K562 (cell line): ENCODE results near the gene IL1B.

Source experiments
- ATF7 ChIP-seq: fragments of 450-650 bp; IDR thresholded peaks from 2 replicates; pipeline ENCODE4 v1.7.1; 2014; ENCODE audit warnings: mild to moderate bottlenecking, moderate library complexity
- HDAC1 ChIP-seq, 2 experiments: fragments of 450-650 bp; IDR thresholded peaks; 2 replicates each; pipeline ENCODE4 v1.6.1; 2016 to 2017; ENCODE audit warnings: inconsistent platforms in 1 of 2, mild to moderate bottlenecking in 1 of 2, moderate library complexity in 1 of 2
- JUN ChIP-seq, 2 experiments: sonication (generic) in 1 of 2; formaldehyde crosslinking in 1 of 2; IDR thresholded peaks; 2 replicates each; pipeline versions ENCODE4 v1.6.1 to v1.8.0; 2012 to 2022; ENCODE audit warnings: borderline replicate concordance in 2 of 2, mild to moderate bottlenecking in 2 of 2, improper control_type of control experiment in 1 of 2, low read depth in 1 of 2, low read length in 1 of 2, missing genetic modification reagents in 1 of 2
- MYNN ChIP-seq, 2 experiments: sonication (generic); formaldehyde crosslinking in 1 of 2; IDR thresholded peaks; 2 replicates each; pipeline versions ENCODE4 v1.5.0 to v1.6.1; 2016 to 2020; ENCODE audit warnings: antibody characterized with exemption in 1 of 2, missing genetic modification reagents in 1 of 2
- POLR2AphosphoS5 ChIP-seq: IDR thresholded peaks from 2 replicates; pipeline ENCODE4 v1.6.1; 2011; ENCODE audit warnings: mild to moderate bottlenecking, low read depth, low read length, moderate library complexity; ENCODE audit not compliant: control insufficient read depth, insufficient read depth
- RCOR1 ChIP-seq, 2 experiments: IDR thresholded peaks; 2 replicates each; pipeline ENCODE4 v1.6.1; 2012; ENCODE audit warnings: low read depth in 2 of 2, low read length in 2 of 2, borderline replicate concordance in 1 of 2, improper control_type of control experiment in 1 of 2
- RNF2 ChIP-seq: sonication (generic); IDR thresholded peaks from 2 replicates; pipeline ENCODE4 v1.6.1; 2016
- STAT5B ChIP-seq: fragments of 250-450 bp; sonication (Bioruptor Pico); IDR thresholded peaks from 2 replicates; pipeline ENCODE4 v1.8.0; 2021; ENCODE audit warnings: mild to moderate bottlenecking, inconsistent platforms
- ZNF12 ChIP-seq: sonication (generic); formaldehyde crosslinking; IDR thresholded peaks from 2 replicates; pipeline ENCODE4 v1.4.0; 2020; ENCODE audit warnings: mild to moderate bottlenecking, missing genetic modification reagents
- ZNF707 ChIP-seq: fragments of 250-450 bp; sonication (Bioruptor Pico); conservative IDR thresholded peaks from 2 replicates; pipeline ENCODE4 v1.8.0; 2022; ENCODE audit warnings: inconsistent platforms, mild to moderate bottlenecking, moderate library complexity
- ZNF764 ChIP-seq: fragments of 250-450 bp; sonication (Bioruptor Pico); IDR thresholded peaks from 2 replicates; pipeline ENCODE4 v1.4.0; 2020; ENCODE audit warnings: low read depth, mild to moderate bottlenecking, moderate library complexity
- TF ChIP-seq, protein P1 (sequence below): fragments of 450-650 bp; IDR thresholded peaks from 2 replicates; pipeline ENCODE4 v1.6.1; 2017; ENCODE audit warnings: mild to moderate bottlenecking, moderate library complexity
- TF ChIP-seq, protein P2 (sequence below), 3 experiments: IDR thresholded peaks in 2 of 3; conservative IDR thresholded peaks in 1 of 3; 2 replicates each; pipeline ENCODE4 v1.5.1; 2011 to 2012; ENCODE audit warnings: low read length in 3 of 3, mild to moderate bottlenecking in 3 of 3, control low read depth in 2 of 3, improper control_type of control experiment in 1 of 3, inconsistent platforms in 1 of 3, low read depth in 1 of 3, mixed read lengths in 1 of 3, moderate library complexity in 1 of 3; ENCODE audit not compliant: insufficient read depth in 2 of 3
- TF ChIP-seq, protein P3 (sequence below): sonication (generic); formaldehyde crosslinking; IDR thresholded peaks from 2 replicates; pipeline ENCODE4 v1.5.0; 2020; ENCODE audit warnings: missing genetic modification reagents

- TF ChIP-seq ZNF12 = no peak
- TF ChIP-seq, protein P1, sequence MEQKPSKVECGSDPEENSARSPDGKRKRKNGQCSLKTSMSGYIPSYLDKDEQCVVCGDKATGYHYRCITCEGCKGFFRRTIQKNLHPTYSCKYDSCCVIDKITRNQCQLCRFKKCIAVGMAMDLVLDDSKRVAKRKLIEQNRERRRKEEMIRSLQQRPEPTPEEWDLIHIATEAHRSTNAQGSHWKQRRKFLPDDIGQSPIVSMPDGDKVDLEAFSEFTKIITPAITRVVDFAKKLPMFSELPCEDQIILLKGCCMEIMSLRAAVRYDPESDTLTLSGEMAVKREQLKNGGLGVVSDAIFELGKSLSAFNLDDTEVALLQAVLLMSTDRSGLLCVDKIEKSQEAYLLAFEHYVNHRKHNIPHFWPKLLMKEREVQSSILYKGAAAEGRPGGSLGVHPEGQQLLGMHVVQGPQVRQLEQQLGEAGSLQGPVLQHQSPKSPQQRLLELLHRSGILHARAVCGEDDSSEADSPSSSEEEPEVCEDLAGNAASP = no peak
- TF ChIP-seq ZNF707 (CRISPR knock-in tag) = no peak
- no peak for TF ChIP-seq STAT5B (CRISPR knock-in tag)
- TF ChIP-seq ZNF764 (CRISPR knock-in tag) = no peak
- no peak for TF ChIP-seq RCOR1 (IDR thresholded peaks at IDR 0.05; ENCODE audit: borderline replicate concordance in 1 of 2, low read depth in 2 of 2, low read length in 2 of 2)
- TF ChIP-seq, protein P2, sequence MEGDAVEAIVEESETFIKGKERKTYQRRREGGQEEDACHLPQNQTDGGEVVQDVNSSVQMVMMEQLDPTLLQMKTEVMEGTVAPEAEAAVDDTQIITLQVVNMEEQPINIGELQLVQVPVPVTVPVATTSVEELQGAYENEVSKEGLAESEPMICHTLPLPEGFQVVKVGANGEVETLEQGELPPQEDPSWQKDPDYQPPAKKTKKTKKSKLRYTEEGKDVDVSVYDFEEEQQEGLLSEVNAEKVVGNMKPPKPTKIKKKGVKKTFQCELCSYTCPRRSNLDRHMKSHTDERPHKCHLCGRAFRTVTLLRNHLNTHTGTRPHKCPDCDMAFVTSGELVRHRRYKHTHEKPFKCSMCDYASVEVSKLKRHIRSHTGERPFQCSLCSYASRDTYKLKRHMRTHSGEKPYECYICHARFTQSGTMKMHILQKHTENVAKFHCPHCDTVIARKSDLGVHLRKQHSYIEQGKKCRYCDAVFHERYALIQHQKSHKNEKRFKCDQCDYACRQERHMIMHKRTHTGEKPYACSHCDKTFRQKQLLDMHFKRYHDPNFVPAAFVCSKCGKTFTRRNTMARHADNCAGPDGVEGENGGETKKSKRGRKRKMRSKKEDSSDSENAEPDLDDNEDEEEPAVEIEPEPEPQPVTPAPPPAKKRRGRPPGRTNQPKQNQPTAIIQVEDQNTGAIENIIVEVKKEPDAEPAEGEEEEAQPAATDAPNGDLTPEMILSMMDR (IDR thresholded peaks at IDR 0.05 in 2 of 3, conservative IDR thresholded peaks at IDR 0.05 in 1 of 3; ENCODE audit: insufficient read depth in 2 of 3, low read depth in 1 of 3, low read length in 3 of 3) = no peak
- TF ChIP-seq POLR2AphosphoS5 = no peak
- TF ChIP-seq ATF7 = no peak
- TF ChIP-seq HDAC1 (IDR thresholded peaks at IDR 0.05) = no peak
- TF ChIP-seq RNF2 = no peak
- no peak for TF ChIP-seq MYNN (IDR thresholded peaks at IDR 0.05)
- TF ChIP-seq MYNN (CRISPR knock-in tag; IDR thresholded peaks at IDR 0.05) = no peak
- TF ChIP-seq, protein P3, sequence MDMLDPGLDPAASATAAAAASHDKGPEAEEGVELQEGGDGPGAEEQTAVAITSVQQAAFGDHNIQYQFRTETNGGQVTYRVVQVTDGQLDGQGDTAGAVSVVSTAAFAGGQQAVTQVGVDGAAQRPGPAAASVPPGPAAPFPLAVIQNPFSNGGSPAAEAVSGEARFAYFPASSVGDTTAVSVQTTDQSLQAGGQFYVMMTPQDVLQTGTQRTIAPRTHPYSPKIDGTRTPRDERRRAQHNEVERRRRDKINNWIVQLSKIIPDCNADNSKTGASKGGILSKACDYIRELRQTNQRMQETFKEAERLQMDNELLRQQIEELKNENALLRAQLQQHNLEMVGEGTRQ (CRISPR knock-in tag) = no peak
- TF ChIP-seq JUN (IDR thresholded peaks at IDR 0.05; ENCODE audit: borderline replicate concordance, low read depth, low read length) = no peak
- TF ChIP-seq JUN (CRISPR knock-in tag; IDR thresholded peaks at IDR 0.05; ENCODE audit: borderline replicate concordance) = no peak
Observed at GRCh38 chr2:112831946-112832840, 4.4 kb downstream of the IL1B start.
